HG02981 (cell line): ENCODE data around the gene SMG7.
"Not testable (repeated sequence)": the region's sequence is repeated elsewhere in the genome, so short reads cannot be mapped to it uniquely, and the experiment has no call there.

Experiments
- ATAC-seq: cut with Tn5 transposase; IDR thresholded peaks from one replicate; pipeline ENCODE4 v1.9.1; 2021; ENCODE audit warnings: mild to moderate bottlenecking, moderate library complexity; ENCODE audit not compliant: unreplicated experiment

The SMG7 gene

GRCh38 chr1:183472488-183473216 is at the start of gene SMG7:
Gene SMG7 (plus strand): TSS chr1:183472499. CDS start chr1:183472621, 122 bp downstream.
- peak; percentile 9 for ATAC-seq

- ATAC-seq = no peak
Measured at GRCh38 chr1:183423541-183423940, 48.8 kb upstream of the SMG7 start.

GRCh38 chr1:183424691-183425090 is 47.6 kb upstream of the SMG7 start:
- no peak for ATAC-seq

- ATAC-seq = not testable (repeated sequence)
Measured at GRCh38 chr1:183427591-183427990, 44.7 kb upstream of the SMG7 start.

- no peak for ATAC-seq
Measured at GRCh38 chr1:183431840-183432547, 40.3 kb upstream of the SMG7 start.

GRCh38 chr1:183432548-183432875 is 39.8 kb upstream of the SMG7 start:
- no peak for ATAC-seq

- ATAC-seq = no peak
Measured at GRCh38 chr1:183433703-183434102, 38.6 kb upstream of the SMG7 start.

- no peak for ATAC-seq
Measured at GRCh38 chr1:183435497-183435896, 36.8 kb upstream of the SMG7 start.

GRCh38 chr1:183438060-183438459 is 34.2 kb upstream of the SMG7 start:
- no peak for ATAC-seq

- ATAC-seq = no peak
Measured at GRCh38 chr1:183443011-183443410, 29.3 kb upstream of the SMG7 start.

GRCh38 chr1:183443466-183443865 is 28.8 kb upstream of the SMG7 start:
- ATAC-seq = no peak

GRCh38 chr1:183444243-183444642 is 28.1 kb upstream of the SMG7 start:
- ATAC-seq = no peak

- ATAC-seq = no peak
Measured at GRCh38 chr1:183449223-183449770, 23.0 kb upstream of the SMG7 start.

GRCh38 chr1:183450093-183450492 is 22.2 kb upstream of the SMG7 start:
- no peak for ATAC-seq

GRCh38 chr1:183454377-183454776 is 17.9 kb upstream of the SMG7 start:
- ATAC-seq = no peak

GRCh38 chr1:183456826-183457225 is 15.5 kb upstream of the SMG7 start:
- ATAC-seq = no peak

GRCh38 chr1:183457449-183457848 is 14.8 kb upstream of the SMG7 start:
- no peak for ATAC-seq

- ATAC-seq = no peak
Measured at GRCh38 chr1:183460596-183460995, 11.7 kb upstream of the SMG7 start.

GRCh38 chr1:183461350-183461749 is 10.9 kb upstream of the SMG7 start:
- no peak for ATAC-seq

GRCh38 chr1:183463566-183463965 is 8.7 kb upstream of the SMG7 start:
- ATAC-seq = no peak

- no peak for ATAC-seq
Measured at GRCh38 chr1:183466781-183467180, 5.5 kb upstream of the SMG7 start.

- no peak for ATAC-seq
Measured at GRCh38 chr1:183467687-183468086, 4.6 kb upstream of the SMG7 start.
